Thymus (tissue), 14 donors: Measurements from ENCODE around the gene RBM5. TPM values are rescaled to one million over a fixed set of nuclear protein-coding genes. Genes with fewer than 3 reads are reported as not detected.

Experiments used
- DNase-seq, 9 donors: peaks; one replicate each; pipeline ENCODE4 v3.0.0-alpha.2; 2013; ENCODE audit warnings: low spot score in 9 of 9, low read depth in 6 of 9, missing footprints in 1 of 9
- H3K27ac ChIP-seq, 2 donors: one replicate each; pipeline ENCODE4 v1.5.1; 2013; ENCODE audit warnings: control low read depth in 1 of 2, low read depth in 1 of 2, low read length in 1 of 2, mild to moderate bottlenecking in 1 of 2, moderate library complexity in 1 of 2
- H3K27me3 ChIP-seq, 2 donors: one replicate each; pipeline ENCODE4 v1.5.1; 2013; ENCODE audit warnings: low read length in 1 of 2; ENCODE audit not compliant: control insufficient read depth in 2 of 2, insufficient read depth in 1 of 2
- H3K36me3 ChIP-seq, 2 donors: one replicate each; pipeline ENCODE4 v1.5.1; 2013; ENCODE audit warnings: low read length in 1 of 2, mild to moderate bottlenecking in 1 of 2, moderate library complexity in 1 of 2; ENCODE audit not compliant: control insufficient read depth in 2 of 2, insufficient read depth in 2 of 2
- H3K4me1 ChIP-seq, 2 donors: one replicate each; pipeline ENCODE4 v1.5.1; 2013; ENCODE audit warnings: low read length in 2 of 2; ENCODE audit not compliant: control insufficient read depth in 2 of 2, insufficient read depth in 2 of 2
- H3K4me3 ChIP-seq, 2 donors: one replicate each; pipeline ENCODE4 v1.5.1; 2013; ENCODE audit warnings: low read length in 2 of 2, control low read depth in 1 of 2, mild to moderate bottlenecking in 1 of 2
- H3K9me3 ChIP-seq, 2 donors: one replicate each; pipeline ENCODE4 v1.5.1; 2013; ENCODE audit warnings: low read length in 1 of 2, mild to moderate bottlenecking in 1 of 2; ENCODE audit not compliant: control insufficient read depth in 2 of 2, insufficient read depth in 1 of 2
- WGBS: extraction: QIAGEN DNeasy Blood & Tissue Kit; methylation state at CpG from one replicate; pipeline ENCODE4 v1.1.7; 2013; 5-methylcytosine and 5-hydroxymethylcytosine counted together
- long read RNA-seq, 10 donors: transcript quantifications; one replicate each; lab custom pipeline, GENCODE V29; 2026
- polyA plus RNA-seq: library from polyadenylated mRNA; stranded (reverse); fragments of 200-250 nt; gene quantifications from one replicate; pipeline ENCODE4 v1.2.3, GENCODE V29; 2013
- total RNA-seq: library from RNA; stranded (reverse); fragments of 120-200 nt; gene quantifications from one replicate; pipeline ENCODE4 v1.2.4, GENCODE V29; 2013
- donor health status: healthy.

Gene RBM5
- total RNA-seq (142 TPM), polyA plus RNA-seq (219 TPM)
- long read RNA-seq, donor 1, partial matches to known transcripts = 0 of 4 reads
- long read RNA-seq, donor 1, other reads (novel, unspliced or antisense) = 0 of 4 reads
- long read RNA-seq, donor 2, transcript RBM5-201 (25 exons, 3,188 nt) = minor isoform, 6 of 113 reads
- long read RNA-seq, donor 2, transcript RBM5-214 (5 exons, 2,716 nt) = major isoform, 16 of 113 reads
- long read RNA-seq, donor 2, partial matches to known transcripts = 77 of 113 reads
- long read RNA-seq, donor 2, other reads (novel, unspliced or antisense) = 6 of 113 reads
- long read RNA-seq, donor 3, transcript RBM5-214 (5 exons, 2,716 nt) = major isoform, 16 of 112 reads
- long read RNA-seq, donor 3, partial matches to known transcripts = 85 of 112 reads
- long read RNA-seq, donor 3, other reads (novel, unspliced or antisense) = 0 of 112 reads
- long read RNA-seq, donor 4, transcript RBM5-214 (5 exons, 2,716 nt) = major isoform, 11 of 48 reads
- long read RNA-seq, donor 4, partial matches to known transcripts = 30 of 48 reads
- long read RNA-seq, donor 4, other reads (novel, unspliced or antisense) = 0 of 48 reads
- long read RNA-seq, donor 5, transcript RBM5-214 (5 exons, 2,716 nt) = major isoform, 23 of 91 reads
- long read RNA-seq, donor 5, partial matches to known transcripts = 59 of 91 reads
- long read RNA-seq, donor 5, other reads (novel, unspliced or antisense) = 0 of 91 reads
- long read RNA-seq, donor 6, transcript RBM5-214 (5 exons, 2,716 nt) = major isoform, 13 of 27 reads
- long read RNA-seq, donor 6, partial matches to known transcripts = 9 of 27 reads
- long read RNA-seq, donor 6, other reads (novel, unspliced or antisense) = 0 of 27 reads
- long read RNA-seq, donor 7, transcript RBM5-214 (5 exons, 2,716 nt) = major isoform, 6 of 31 reads
- long read RNA-seq, donor 7, partial matches to known transcripts = 20 of 31 reads
- long read RNA-seq, donor 7, other reads (novel, unspliced or antisense) = 0 of 31 reads
- long read RNA-seq, donor 8, partial matches to known transcripts = 0 of 7 reads
- long read RNA-seq, donor 8, other reads (novel, unspliced or antisense) = 0 of 7 reads
- long read RNA-seq, donor 9, transcript RBM5-214 (5 exons, 2,716 nt) = major isoform, 7 of 37 reads
- long read RNA-seq, donor 9, partial matches to known transcripts = 27 of 37 reads
- long read RNA-seq, donor 9, other reads (novel, unspliced or antisense) = 0 of 37 reads
- long read RNA-seq, donor 10, partial matches to known transcripts = 6 of 12 reads
- long read RNA-seq, donor 10, other reads (novel, unspliced or antisense) = 0 of 12 reads

- peak; percentile 77 to 93 (median 85) for DNase-seq
- H3K27me3 ChIP-seq = no peaks in the 10 kb centered on the region
- H3K9me3 ChIP-seq = no peaks in the 10 kb centered on the region
- H3K36me3 ChIP-seq = peaks cover 32 to 37% of the 10 kb centered on the region in 2 donors
- peak within 1 kb of the TSS; percentile 82 to 90 for H3K4me3 ChIP-seq
- H3K4me1 ChIP-seq = peaks cover 8 to 12% of the 10 kb centered on the region in 2 donors
- H3K27ac ChIP-seq = peak within 1 kb of the TSS; percentile 85 to 90
- under 1% methylated on average over 61 of the region's 61 CpGs for WGBS
Observed at GRCh38 chr3:50088725-50089608, at the start of gene RBM5. RBM5 (plus strand) TSS chr3:50088919; CDS start chr3:50090435, 1,516 bp downstream.

GRCh38 chr3:50044976-50045375 lies 43.7 kb upstream of the RBM5 start:
- Histone ChIP-seq H3K4me3 (no peak overlapping the region), H3K27me3 (no peaks in the 10 kb centered on the region), H3K4me1 (peaks cover 0 to 4% of the 10 kb centered on the region in 2 donors), H3K9me3 (no peaks in the 10 kb centered on the region), H3K27ac (no peak overlapping the region), H3K36me3 (peaks cover 21 to 34% of the 10 kb centered on the region in 2 donors)
- WGBS = 98% methylated on average over 1 of the region's 1 CpG
- DNase-seq = no peak

- Histone ChIP-seq H3K27me3 (no peaks in the 10 kb centered on the region), H3K4me3 (no peak overlapping the region), H3K9me3 (no peaks in the 10 kb centered on the region), H3K4me1 (no peaks in the 10 kb centered on the region), H3K27ac (no peak overlapping the region), H3K36me3 (peaks cover 26 to 49% of the 10 kb centered on the region in 2 donors)
- 99% methylated on average over 4 of the region's 4 CpGs for WGBS
- no peak for DNase-seq
Observed at GRCh38 chr3:50047426-50047825, 41.3 kb upstream of the RBM5 start.

DNA sequence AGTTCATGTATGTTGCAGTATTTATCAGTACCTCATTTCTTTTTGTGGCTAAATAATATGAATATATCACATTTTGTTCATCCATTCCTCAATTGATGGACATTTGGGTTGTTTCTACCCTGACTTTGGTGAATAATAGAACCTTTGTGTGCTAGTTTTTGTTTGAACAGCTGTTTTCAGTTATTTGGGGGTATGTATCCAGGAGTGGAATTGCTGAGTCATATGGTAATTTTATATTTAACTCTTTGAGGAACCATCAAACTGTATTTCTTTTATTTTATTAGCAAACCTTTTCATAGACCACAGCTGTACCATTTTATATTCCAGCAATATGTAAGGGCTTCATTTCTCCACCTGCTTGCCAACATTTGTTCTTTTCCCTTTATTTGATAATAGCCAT lies 38.4 kb upstream of the RBM5 start:
- Histone ChIP-seq H3K4me3 (no peak overlapping the region), H3K9me3 (no peaks in the 10 kb centered on the region), H3K36me3 (peaks cover 48 to 63% of the 10 kb centered on the region in 2 donors), H3K27me3 (no peaks in the 10 kb centered on the region), H3K4me1 (no peaks in the 10 kb centered on the region), H3K27ac (no peak overlapping the region)
- no peak for DNase-seq

DNA sequence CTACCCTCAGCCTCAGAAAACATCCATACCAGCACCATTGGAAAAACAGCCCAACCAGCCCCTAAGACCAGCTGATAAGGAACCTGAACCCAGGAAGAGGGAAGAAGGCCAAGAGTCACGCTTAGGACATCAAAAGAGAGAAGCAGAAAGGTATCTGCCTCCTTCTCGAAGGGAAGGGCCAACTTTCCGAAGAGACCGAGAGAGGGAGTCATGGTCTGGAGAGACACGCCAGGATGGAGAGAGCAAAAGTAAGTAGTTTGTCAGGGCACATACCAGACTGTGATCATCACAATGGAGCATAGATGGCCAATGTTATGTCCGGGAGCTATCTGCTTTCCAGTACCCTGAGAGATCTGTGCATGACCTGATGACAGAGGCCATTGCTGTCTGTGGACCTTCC lies 31.0 kb upstream of the RBM5 start:
- Histone ChIP-seq H3K9me3 (no peaks in the 10 kb centered on the region), H3K4me3 (no peak overlapping the region), H3K36me3 (peaks cover 57 to 77% of the 10 kb centered on the region in 2 donors), H3K27ac (no peak overlapping the region), H3K27me3 (no peaks in the 10 kb centered on the region), H3K4me1 (no peaks in the 10 kb centered on the region)
- DNase-seq = no peak
- 98% methylated on average over 6 of the region's 6 CpGs for WGBS

DNA sequence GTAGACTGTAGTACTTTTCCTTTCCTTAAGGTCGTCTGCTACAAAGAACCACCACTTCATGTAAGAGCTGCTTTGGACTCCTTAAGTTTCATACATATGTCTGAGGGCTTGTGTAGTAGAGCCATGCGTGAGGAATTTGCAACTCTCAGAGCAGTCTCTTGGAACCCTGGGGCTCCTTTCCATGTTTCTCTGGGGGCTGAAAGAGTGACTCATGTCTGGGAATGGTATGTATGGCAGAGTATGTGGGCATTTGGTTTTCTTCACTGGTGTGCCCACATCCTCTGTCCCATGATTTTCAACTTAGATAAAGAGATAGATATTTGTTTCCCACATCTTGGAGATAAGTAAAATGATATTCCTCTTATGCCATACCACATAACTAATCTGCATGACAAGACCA lies 20.6 kb upstream of the RBM5 start:
- Histone ChIP-seq H3K4me3 (no peak overlapping the region), H3K36me3 (peaks cover 76 to 93% of the 10 kb centered on the region in 2 donors), H3K27me3 (no peaks in the 10 kb centered on the region), H3K27ac (no peak overlapping the region), H3K4me1 (no peaks in the 10 kb centered on the region), H3K9me3 (no peaks in the 10 kb centered on the region)
- DNase-seq = no peak
- WGBS = 93% methylated on average over 2 of the region's 2 CpGs

- WGBS = 97% methylated on average over 1 of the region's 1 CpG
- no peak overlapping the region for H3K4me3 ChIP-seq
Observed at GRCh38 chr3:50078091-50078490, 10.6 kb upstream of the RBM5 start.

GRCh38 chr3:50078622-50079021 lies 10.1 kb upstream of the RBM5 start:
- H3K27ac ChIP-seq = no peak overlapping the region

More at GRCh38 chr3:50078091-50078490, 10.6 kb upstream of the RBM5 start:
- Histone ChIP-seq H3K36me3 (peaks cover 34 to 36% of the 10 kb centered on the region in 2 donors), H3K27me3 (no peaks in the 10 kb centered on the region), H3K27ac (no peak overlapping the region), H3K4me1 (peaks cover 1 to 3% of the 10 kb centered on the region in 2 donors), H3K9me3 (no peaks in the 10 kb centered on the region)
- no peak for DNase-seq

More at GRCh38 chr3:50078622-50079021, 10.1 kb upstream of the RBM5 start:
- peaks cover 2 to 3% of the 10 kb centered on the region in 2 donors for H3K4me1 ChIP-seq
- no peak for DNase-seq
- WGBS = 63% methylated on average over 1 of the region's 1 CpG
- no peak overlapping the region for H3K4me3 ChIP-seq
- no peaks in the 10 kb centered on the region for H3K27me3 ChIP-seq
- H3K9me3 ChIP-seq = no peaks in the 10 kb centered on the region
- H3K36me3 ChIP-seq = peaks cover 29 to 31% of the 10 kb centered on the region in 2 donors
